ENCODE data around the gene DHX15. TPM values are rescaled to one million over a fixed set of nuclear protein-coding genes. Genes with fewer than 3 reads are reported as not detected.

Gene DHX15
- total RNA-seq, 1 donor from 2014 or later, result 190 TPM

DNA sequence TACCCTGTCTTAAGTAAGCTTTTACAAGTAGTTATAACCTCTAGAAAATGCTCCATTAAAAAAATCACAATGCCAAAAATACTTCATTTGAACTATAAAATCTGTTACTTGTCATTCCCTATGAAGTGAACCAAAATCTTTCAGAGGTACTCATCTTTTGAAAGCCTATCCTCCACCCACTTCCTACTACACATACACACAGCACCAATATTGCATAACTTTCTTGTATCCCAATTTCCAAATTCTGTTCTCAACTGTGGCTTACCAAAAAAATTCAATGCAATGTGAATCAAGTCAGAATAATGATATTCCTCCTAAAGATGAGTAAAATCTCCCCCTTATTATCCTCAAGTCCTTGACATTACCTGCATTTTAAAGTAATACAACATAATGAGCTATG is 15.9 kb downstream of the DHX15 start:
- no peaks in the 10 kb centered on the region for H3K27me3 Mint-ChIP-seq (ENCODE audit: low read depth)
- TF ChIP-seq, protein P1, sequence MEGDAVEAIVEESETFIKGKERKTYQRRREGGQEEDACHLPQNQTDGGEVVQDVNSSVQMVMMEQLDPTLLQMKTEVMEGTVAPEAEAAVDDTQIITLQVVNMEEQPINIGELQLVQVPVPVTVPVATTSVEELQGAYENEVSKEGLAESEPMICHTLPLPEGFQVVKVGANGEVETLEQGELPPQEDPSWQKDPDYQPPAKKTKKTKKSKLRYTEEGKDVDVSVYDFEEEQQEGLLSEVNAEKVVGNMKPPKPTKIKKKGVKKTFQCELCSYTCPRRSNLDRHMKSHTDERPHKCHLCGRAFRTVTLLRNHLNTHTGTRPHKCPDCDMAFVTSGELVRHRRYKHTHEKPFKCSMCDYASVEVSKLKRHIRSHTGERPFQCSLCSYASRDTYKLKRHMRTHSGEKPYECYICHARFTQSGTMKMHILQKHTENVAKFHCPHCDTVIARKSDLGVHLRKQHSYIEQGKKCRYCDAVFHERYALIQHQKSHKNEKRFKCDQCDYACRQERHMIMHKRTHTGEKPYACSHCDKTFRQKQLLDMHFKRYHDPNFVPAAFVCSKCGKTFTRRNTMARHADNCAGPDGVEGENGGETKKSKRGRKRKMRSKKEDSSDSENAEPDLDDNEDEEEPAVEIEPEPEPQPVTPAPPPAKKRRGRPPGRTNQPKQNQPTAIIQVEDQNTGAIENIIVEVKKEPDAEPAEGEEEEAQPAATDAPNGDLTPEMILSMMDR (IDR thresholded peaks at IDR 0.05; ENCODE audit: unreplicated experiment), result no peak
- no peak overlapping the region for H3K27ac Mint-ChIP-seq
- DNase-seq (ENCODE audit: low spot score in 2 of 2, unreplicated experiment in 2 of 2), result no peak
- peaks cover 25% of the 10 kb centered on the region for H3K4me1 Mint-ChIP-seq
- no peak overlapping the region for H3K4me3 Mint-ChIP-seq
- H3K9me3 Mint-ChIP-seq, result no peaks in the 10 kb centered on the region
- H3K36me3 Mint-ChIP-seq, result peaks cover 40% of the 10 kb centered on the region

DNA sequence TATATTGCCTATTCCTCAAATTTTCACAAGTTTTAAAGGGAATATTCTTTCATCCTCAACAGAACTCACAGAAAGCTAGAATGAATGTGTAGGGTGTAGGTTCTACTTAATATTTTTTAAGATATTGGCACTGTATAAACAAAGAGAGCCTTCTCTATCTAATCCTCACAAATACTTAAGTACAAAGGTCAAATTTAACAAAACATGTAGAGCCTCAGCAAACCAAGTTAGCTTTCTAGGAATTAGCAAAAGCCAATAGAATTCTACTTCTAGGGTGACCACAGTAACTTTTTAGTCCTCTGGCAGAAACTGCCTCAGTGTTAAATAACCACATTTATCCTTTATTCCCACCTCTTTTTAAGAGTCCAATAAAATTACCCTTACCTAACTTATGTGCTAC is 19.3 kb downstream of the DHX15 start:
- Mint-ChIP-seq H3K27ac (peak overlapping the region; percentile 24), H3K27me3 (ENCODE audit: low read depth) (no peaks in the 10 kb centered on the region), H3K36me3 (peaks cover 45% of the 10 kb centered on the region), H3K4me3 (no peak overlapping the region), H3K4me1 (peaks cover 13% of the 10 kb centered on the region), H3K9me3 (peaks cover 7% of the 10 kb centered on the region)
- DNase-seq (ENCODE audit: low spot score in 2 of 2, unreplicated experiment in 2 of 2), result no peak
- TF ChIP-seq, protein P1 (IDR thresholded peaks at IDR 0.05; ENCODE audit: unreplicated experiment), result no peak

DNA sequence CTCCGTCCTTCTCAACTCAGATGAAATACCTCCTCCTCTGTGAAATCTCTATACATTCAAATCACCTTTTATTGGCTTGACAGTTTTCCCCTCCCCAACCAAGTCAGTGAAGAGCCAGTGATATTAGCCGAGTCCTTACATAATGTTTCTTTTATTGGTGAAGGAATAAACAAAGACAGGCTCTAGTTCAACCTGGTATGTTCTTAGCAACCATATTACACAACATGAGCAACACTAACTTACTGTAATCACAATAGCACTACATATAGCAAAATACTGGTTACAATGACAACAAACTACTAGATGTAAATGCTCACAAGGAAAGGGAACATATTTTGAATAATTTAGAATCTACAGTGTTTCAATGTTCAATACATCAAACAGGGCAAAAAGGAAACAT is 19.9 kb downstream of the DHX15 start:
- H3K27me3 Mint-ChIP-seq (ENCODE audit: low read depth), result no peaks in the 10 kb centered on the region
- peaks cover 9% of the 10 kb centered on the region for H3K4me1 Mint-ChIP-seq
- DNase-seq (ENCODE audit: low spot score in 2 of 2, unreplicated experiment in 2 of 2), result no peak
- H3K9me3 Mint-ChIP-seq, result peaks cover 7% of the 10 kb centered on the region
- H3K4me3 Mint-ChIP-seq, result no peak overlapping the region
- TF ChIP-seq, protein P1 (IDR thresholded peaks at IDR 0.05; ENCODE audit: unreplicated experiment), result no peak
- H3K27ac Mint-ChIP-seq, result no peak overlapping the region
- peaks cover 41% of the 10 kb centered on the region for H3K36me3 Mint-ChIP-seq

DNA sequence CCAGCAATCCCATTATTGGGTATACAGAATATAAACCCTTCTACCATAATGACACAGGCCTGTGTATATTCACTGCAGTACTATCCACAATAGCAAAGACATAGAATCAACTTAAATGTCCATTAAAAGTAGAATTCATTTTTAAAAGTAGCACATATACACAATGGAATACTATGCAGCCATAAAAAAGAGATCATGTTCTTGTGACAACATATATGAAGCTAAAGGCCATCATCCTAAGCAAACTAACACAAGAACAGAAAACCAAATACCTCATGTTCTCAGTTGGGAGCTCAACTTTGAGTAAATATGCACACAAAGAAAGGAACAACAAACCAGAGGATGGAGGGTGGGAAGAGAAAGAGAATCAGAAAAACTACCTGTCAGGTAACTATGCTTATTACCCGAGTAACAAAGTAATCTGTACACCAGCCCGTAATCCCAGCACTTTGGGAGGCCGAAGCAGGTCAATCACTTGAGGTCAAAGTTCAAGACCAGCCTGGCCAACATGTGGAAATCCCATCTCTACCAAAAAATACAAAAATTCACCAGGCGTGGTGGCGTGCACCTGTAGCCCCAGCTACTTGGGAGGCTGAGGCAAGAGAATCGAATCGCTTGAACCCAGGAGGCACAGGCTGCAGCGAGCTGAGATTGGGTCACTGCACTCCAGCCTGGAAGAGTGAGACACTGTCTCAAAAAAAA is 22.8 kb downstream of the DHX15 start:
- Mint-ChIP-seq H3K4me3 (no peak overlapping the region), H3K27ac (no peak overlapping the region), H3K9me3 (peaks cover 7% of the 10 kb centered on the region), H3K4me1 (peaks cover 29% of the 10 kb centered on the region), H3K36me3 (peaks cover 31% of the 10 kb centered on the region), H3K27me3 (ENCODE audit: low read depth) (no peaks in the 10 kb centered on the region)
- TF ChIP-seq, protein P1 (IDR thresholded peaks at IDR 0.05; ENCODE audit: unreplicated experiment), result no peak
- DNase-seq (ENCODE audit: low spot score in 2 of 2, unreplicated experiment in 2 of 2), result no peak

DNA sequence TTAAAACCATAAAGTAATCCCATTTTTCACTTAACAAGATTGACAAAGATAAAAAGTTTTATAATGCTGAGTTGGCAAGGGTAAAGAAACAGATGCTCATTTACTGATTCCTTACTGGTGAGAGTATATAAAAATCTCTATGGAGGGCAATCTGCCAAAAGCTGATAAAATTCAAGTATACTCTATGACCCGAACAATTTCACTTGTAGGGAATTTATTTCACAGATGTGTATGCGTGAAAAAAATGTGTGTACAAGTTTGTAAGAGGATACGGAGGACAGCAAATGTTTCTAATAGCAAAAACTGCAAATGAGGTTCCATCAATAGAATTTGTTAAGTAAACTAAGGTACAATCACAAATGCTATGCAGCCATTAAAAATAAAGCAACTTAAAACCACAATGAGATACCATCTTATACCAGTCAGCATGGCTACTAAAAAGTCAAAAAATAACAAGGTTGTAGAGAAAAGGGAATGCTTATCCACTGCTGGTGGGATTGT is 23.4 kb downstream of the DHX15 start:
- TF ChIP-seq, protein P1 (IDR thresholded peaks at IDR 0.05; ENCODE audit: unreplicated experiment), result no peak
- DNase-seq (ENCODE audit: low spot score in 2 of 2, unreplicated experiment in 2 of 2), result no peak
- peaks cover 30% of the 10 kb centered on the region for H3K36me3 Mint-ChIP-seq
- peaks cover 33% of the 10 kb centered on the region for H3K4me1 Mint-ChIP-seq
- no peaks in the 10 kb centered on the region for H3K27me3 Mint-ChIP-seq (ENCODE audit: low read depth)
- no peak overlapping the region for H3K27ac Mint-ChIP-seq
- H3K9me3 Mint-ChIP-seq, result peaks cover 7% of the 10 kb centered on the region
- H3K4me3 Mint-ChIP-seq, result no peak overlapping the region
